NCI-H146 (cell line): ENCODE measurements around the gene RAB9A.

Experiments
- DNase-seq: peaks from one replicate; lab custom pipeline; 2025; lab: John Stamatoyannopoulos, UW

The RAB9A gene

GRCh38 chrX:13747836-13748235 is 58.9 kb downstream of the RAB9A start:
- no peak for DNase-seq

GRCh38 chrX:13748486-13748885 is 59.6 kb downstream of the RAB9A start:
- DNase-seq = no peak

GRCh38 chrX:13750204-13750603 is 61.3 kb downstream of the RAB9A start:
- peak; percentile 36 for DNase-seq

GRCh38 chrX:13750812-13751211 is 61.9 kb downstream of the RAB9A start:
- no peak for DNase-seq

- no peak for DNase-seq
These were observed 63.2 kb downstream of the RAB9A start for GRCh38 chrX:13752141-13752540.

- DNase-seq = no peak
These were observed 63.7 kb downstream of the RAB9A start for GRCh38 chrX:13752646-13753045.

GRCh38 chrX:13754765-13755164 is 65.8 kb downstream of the RAB9A start:
- no peak for DNase-seq

- DNase-seq = no peak
These were observed 66.3 kb downstream of the RAB9A start for GRCh38 chrX:13755254-13755653.

- DNase-seq = no peak
These were observed 67.5 kb downstream of the RAB9A start for GRCh38 chrX:13756381-13756780.

GRCh38 chrX:13759152-13759718 is 70.3 kb downstream of the RAB9A start:
- no peak for DNase-seq
